IMR-90 (cell line): ENCODE data around the gene UBL7. TPM values are rescaled to one million over a fixed set of nuclear protein-coding genes. Genes with fewer than 3 reads are reported as not detected.

Experiments used
- ATAC-seq: fragments of 200-7000 bp; cut with Tn5 transposase; 2 replicates; pipeline ENCODE4 v1.9.1; 2020; ENCODE audit warnings: low read depth, mild to moderate bottlenecking, moderate library complexity
- BruUV-seq: library from RNA; stranded (reverse); fragments of 400-500 nt; replicated peaks from 2 replicates; lab custom pipeline; 2021; lab: Mats Ljungman, UMichigan
- CTCF ChIA-PET: fragments of 300-600 bp; formaldehyde crosslinking; extraction: SDS; loops from one replicate; lab custom pipeline; 2021; ENCODE audit warnings: antibody characterized with exemption; lab: Yijun Ruan, JAX
- POLR2A ChIA-PET: fragments of 300-600 bp; sonication (Branson Sonifier 250); formaldehyde crosslinking; loops from one replicate; lab custom pipeline; 2022; ENCODE audit warnings: antibody characterized with exemption; ENCODE audit not compliant: unreplicated experiment; lab: Charles Lee
- DNase-seq: peaks from one replicate; pipeline ENCODE4 v3.0.0; 2013
- H2AFZ ChIP-seq: replicated peaks from 2 replicates; pipeline ENCODE3; 2013; ENCODE audit warnings: low read length, mild to moderate bottlenecking; ENCODE audit not compliant: poor library complexity
- H2AK5ac ChIP-seq: 2 replicates; pipeline ENCODE4 v1.6.1; 2013; ENCODE audit warnings: low read depth, low read length, inconsistent platforms
- H2AK9ac ChIP-seq: replicated peaks from 2 replicates; pipeline ENCODE3; 2013; ENCODE audit warnings: mild to moderate bottlenecking, low read depth, low read length, moderate library complexity; ENCODE audit not compliant: poor library complexity
- H2BK120ac ChIP-seq: 2 replicates; pipeline ENCODE4 v1.6.1; 2013; ENCODE audit warnings: low read depth, low read length, inconsistent platforms
- H2BK15ac ChIP-seq: 3 replicates; pipeline ENCODE4 v1.6.1; 2013; ENCODE audit warnings: low read depth, low read length, inconsistent platforms
- H2BK20ac ChIP-seq: 2 replicates; pipeline ENCODE4 v1.6.1; 2013; ENCODE audit warnings: low read depth, mild to moderate bottlenecking, inconsistent platforms, low read length, moderate library complexity
- H2BK5ac ChIP-seq: 2 replicates; pipeline ENCODE4 v1.6.1; 2013; ENCODE audit warnings: mild to moderate bottlenecking, low read depth, low read length, inconsistent platforms; ENCODE audit not compliant: poor library complexity, severe bottlenecking
- H3K14ac ChIP-seq: replicated peaks from 2 replicates; pipeline ENCODE4 v1.6.1; 2013; ENCODE audit warnings: low read depth, low read length, inconsistent platforms
- H3K18ac ChIP-seq: 2 replicates; pipeline ENCODE4 v1.6.1; 2013; ENCODE audit warnings: low read depth, low read length, control low read depth
- H3K23ac ChIP-seq: 2 replicates; pipeline ENCODE4 v1.6.1; 2013; ENCODE audit warnings: low read depth, low read length, inconsistent platforms
- H3K27ac ChIP-seq: 2 replicates; pipeline ENCODE4 v1.5.1; 2013; ENCODE audit warnings: mild to moderate bottlenecking, control low read depth, low read length; ENCODE audit not compliant: insufficient read depth
- H3K27me3 ChIP-seq: 2 replicates; pipeline ENCODE4 v1.6.1; 2013; ENCODE audit warnings: low read length; ENCODE audit not compliant: control insufficient read depth, insufficient read depth
- H3K36me3 ChIP-seq: 2 replicates; pipeline ENCODE4 v1.6.1; 2013; ENCODE audit warnings: low read length, mixed read lengths; ENCODE audit not compliant: control insufficient read depth, insufficient read depth
- H3K4ac ChIP-seq: 2 replicates; pipeline ENCODE4 v1.6.1; 2013; ENCODE audit warnings: low read depth, low read length, inconsistent platforms
- H3K4me1 ChIP-seq: 2 replicates; pipeline ENCODE4 v1.6.1; 2013; ENCODE audit warnings: low read length, mixed read lengths; ENCODE audit not compliant: control insufficient read depth, insufficient read depth
- H3K4me2 ChIP-seq: 2 replicates; pipeline ENCODE4 v1.6.1; 2013; ENCODE audit warnings: low read depth, mild to moderate bottlenecking, control low read depth, low read length, moderate library complexity
- H3K4me3 ChIP-seq: 2 replicates; pipeline ENCODE4 v1.5.1; 2013; ENCODE audit warnings: low read depth, mild to moderate bottlenecking, control low read depth, low read length, moderate library complexity; ENCODE audit not compliant: insufficient read depth
- H3K56ac ChIP-seq: 2 replicates; pipeline ENCODE4 v1.6.1; 2013; ENCODE audit warnings: low read length, inconsistent platforms; ENCODE audit not compliant: insufficient read depth; ENCODE audit errors: extremely low read depth
- H3K79me1 ChIP-seq, 2 experiments: 2 replicates each; pipeline ENCODE4 v1.6.1; 2013; ENCODE audit warnings: low read length in 2 of 2, inconsistent platforms in 1 of 2, low read depth in 1 of 2
- H3K9ac ChIP-seq: 2 replicates; pipeline ENCODE4 v1.6.1; 2013; ENCODE audit warnings: low read depth, low read length, control low read depth
- H3K9me1 ChIP-seq: 2 replicates; pipeline ENCODE4 v1.6.1; 2013; ENCODE audit warnings: low read length, inconsistent platforms; ENCODE audit not compliant: insufficient read depth
- H3K9me3 ChIP-seq: 2 replicates; pipeline ENCODE4 v1.6.1; 2013; ENCODE audit warnings: low read length; ENCODE audit not compliant: control insufficient read depth, insufficient read depth
- H4K20me1 ChIP-seq: 2 replicates; pipeline ENCODE4 v1.6.1; 2013; ENCODE audit warnings: low read length, inconsistent platforms; ENCODE audit not compliant: insufficient read depth
- H4K5ac ChIP-seq: 2 replicates; pipeline ENCODE4 v1.6.1; 2013; ENCODE audit warnings: mild to moderate bottlenecking, low read depth, low read length, control low read depth
- H4K8ac ChIP-seq, 2 experiments: 2 replicates each; pipeline ENCODE4 v1.6.1; 2013; ENCODE audit warnings: low read depth in 2 of 2, low read length in 2 of 2, control low read depth in 1 of 2, inconsistent platforms in 1 of 2
- H4K91ac ChIP-seq: 2 replicates; pipeline ENCODE4 v1.6.1; 2013; ENCODE audit warnings: low read depth, low read length, inconsistent platforms; ENCODE audit not compliant: insufficient read depth
- BHLHE40 ChIP-seq: fragments of 150-350 bp; IDR thresholded peaks from 2 replicates; pipeline ENCODE4 v1.6.1; 2016; ENCODE audit warnings: mild to moderate bottlenecking, low read depth, low read length
- CEBPB ChIP-seq: IDR thresholded peaks from 2 replicates; pipeline ENCODE4 v1.6.1; 2012; ENCODE audit warnings: low read depth, low read length, improper control_type of control experiment
- CHD1 ChIP-seq: IDR thresholded peaks from 2 replicates; pipeline ENCODE4 v1.6.1; 2012; ENCODE audit warnings: low read depth, low read length, improper control_type of control experiment
- CTCF ChIP-seq: conservative IDR thresholded peaks from 2 replicates; pipeline ENCODE4 v1.5.1; 2012; ENCODE audit warnings: mild to moderate bottlenecking, low read depth, low read length, improper control_type of control experiment
- ELK1 ChIP-seq: fragments of 150-350 bp; IDR thresholded peaks from 2 replicates; pipeline ENCODE4 v1.6.1; 2016; ENCODE audit warnings: low read depth, mild to moderate bottlenecking, low read length, moderate library complexity, borderline replicate concordance
- MAZ ChIP-seq: IDR thresholded peaks from 2 replicates; pipeline ENCODE4 v1.6.1; 2012; ENCODE audit warnings: low read depth, mild to moderate bottlenecking, low read length, improper control_type of control experiment, moderate library complexity, borderline replicate concordance
- MXI1 ChIP-seq: IDR thresholded peaks from 2 replicates; pipeline ENCODE4 v1.6.1; 2012; ENCODE audit warnings: low read depth, mild to moderate bottlenecking, low read length, moderate library complexity, borderline replicate concordance
- NFE2L2 ChIP-seq: fragments of 150-350 bp; IDR thresholded peaks from 2 replicates; pipeline ENCODE4 v1.6.1; 2016; ENCODE audit warnings: low read depth, mild to moderate bottlenecking, low read length
- POLR2A ChIP-seq: IDR thresholded peaks from 2 replicates; pipeline ENCODE4 v1.6.1; 2012; ENCODE audit warnings: mild to moderate bottlenecking, low read depth, low read length
- RAD21 ChIP-seq: IDR thresholded peaks from 2 replicates; pipeline ENCODE4 v1.6.1; 2012; ENCODE audit warnings: low read length, improper control_type of control experiment
- RCOR1 ChIP-seq: IDR thresholded peaks from 2 replicates; pipeline ENCODE4 v1.6.1; 2012; ENCODE audit warnings: mild to moderate bottlenecking, low read length, improper control_type of control experiment; ENCODE audit not compliant: insufficient replicate concordance
- RFX5 ChIP-seq: IDR thresholded peaks from 2 replicates; pipeline ENCODE4 v1.8.0; 2012; ENCODE audit warnings: low read depth, mild to moderate bottlenecking, low read length, moderate library complexity
- SMC3 ChIP-seq: fragments of 150-350 bp; IDR thresholded peaks from 2 replicates; pipeline ENCODE4 v1.6.1; 2016; ENCODE audit warnings: low read depth, mild to moderate bottlenecking, antibody characterized with exemption, low read length, moderate library complexity
- USF2 ChIP-seq: fragments of 150-350 bp; IDR thresholded peaks from 2 replicates; pipeline ENCODE4 v1.6.1; 2017; ENCODE audit warnings: mild to moderate bottlenecking, antibody characterized with exemption, low read length, low read depth
- WGBS, 2 experiments: methylation state at CpG; one replicate each; pipeline versions ENCODE4 v1.1.5 to v1.1.7; 2013; ENCODE audit warnings: missing lambda C conversion rate in 2 of 2; ENCODE audit not compliant: insufficient read length in 1 of 2; ENCODE audit errors: extremely low coverage in 2 of 2; 5-methylcytosine and 5-hydroxymethylcytosine counted together
- dilution Hi-C: fragments of 300-500 bp; cut with HindIII; formaldehyde crosslinking; loops from one replicate; pipeline ENCODE4 v1.14.3; 2018; ENCODE audit warnings: low sequenced_read_pairs; ENCODE audit not compliant: unreplicated experiment
- in situ Hi-C: fragments of 300-500 bp; cut with MboI; formaldehyde crosslinking; loops from 3 replicates; pipeline ENCODE4 v1.14.3; 2019; ENCODE audit warnings: low sequenced_read_pairs, inconsistent platforms, mixed read lengths
- intact Hi-C: fragments of 100-400 bp; cut with micrococcal nuclease; formaldehyde crosslinking; loops from 2 replicates; pipeline ENCODE4 v1.10.0; 2022
- polyA plus RNA-seq, 3 experiments: library from polyadenylated mRNA; depleted of rRNA; stranded (reverse); fragments of >200 nt; gene quantifications; 2 replicates each; pipeline ENCODE4 v1.2.3, GENCODE V29; 2012; ENCODE audit warnings: low replicate concordance in 1 of 3
- total RNA-seq: library from RNA; depleted of rRNA; stranded (reverse); fragments of >200 nt; gene quantifications from 2 replicates; pipeline ENCODE4 v1.2.3, GENCODE V29; 2012

The UBL7 gene
- total and polyA plus RNA-seq, 2 of the 4 experiments (the other 2 are of a cell fraction), result 68.1 to 78.4 TPM

GRCh38 chr15:74406992-74407705, 53.8 kb downstream of the UBL7 start:
- POLR2A ChIA-PET, result no interaction called here
- CTCF ChIA-PET, result no interaction called here
- TF ChIP-seq RCOR1 (no peak), RAD21 (peak; percentile 14; the same call in 1 of the 2 replicates), RFX5 (no peak), MXI1 (peak; percentile 58; the same call in 1 of the 2 replicates), NFE2L2 (no peak), ELK1 (no peak), CHD1 (no peak), MAZ (peak; percentile 57), BHLHE40 (peak; percentile 70), CEBPB (no peak), CTCF (peak; percentile 5; the same call in 1 of the 2 replicates), POLR2A (peak; percentile 73), USF2 (no peak), SMC3 (no peak)

More at GRCh38 chr15:74406992-74407705, 53.8 kb downstream of the UBL7 start:
- Histone ChIP-seq H3K4ac (peak overlapping the region; percentile 98), H3K18ac (peak overlapping the region; percentile 86), H3K9me3 (no peaks in the 10 kb centered on the region), H3K79me1 (peaks cover 0 to 32% of the 10 kb centered on the region in 2 experiments; a peak in 2 of 4 replicates), H3K36me3 (peaks cover 3% of the 10 kb centered on the region; the same call in 1 of the 2 replicates), H2AK9ac (peak overlapping the region; percentile 98), H4K8ac (peak overlapping the region; percentile 90 to 98), H3K27me3 (no peaks in the 10 kb centered on the region), H2AFZ (peak overlapping the region; percentile 94), H3K27ac (peak overlapping the region; percentile 88), H3K56ac (peak overlapping the region; percentile 76), H2BK120ac (peak overlapping the region; percentile 99), H2BK15ac (peak overlapping the region; percentile 90; the same call in 2 of the 3 replicates), H2AK5ac (peak overlapping the region; percentile 92), H3K9me1 (peaks cover 40% of the 10 kb centered on the region), H3K9ac (peak overlapping the region; percentile 68), H2BK5ac (peak overlapping the region; percentile 96), H3K14ac (peak overlapping the region; percentile 99), H3K4me3 (no peak overlapping the region), H4K5ac (peak overlapping the region; percentile 80), H3K4me1 (peaks cover 22% of the 10 kb centered on the region), H3K23ac (peak overlapping the region; percentile 98), H4K20me1 (no peaks in the 10 kb centered on the region), H2BK20ac (peak overlapping the region; percentile 94), H4K91ac (peak overlapping the region; percentile 99), H3K4me2 (peak overlapping the region; percentile 54)
- ATAC-seq (peak; percentile 98), DNase-seq (peak; percentile 93)
- BruUV-seq, result no TSS peak
- WGBS, 2 experiments, result no CpG with 5 or more reads among the region's 12 CpGs
- in situ Hi-C loops (no loop called here), dilution Hi-C loops (no loop called here), intact Hi-C loops (loop anchor here (2.0 kb wide), 2 partner anchors 16 to 28 kb away; no protein-coding TSS in a partner anchor)
